KMS-11 (cell line): Measurements from ENCODE around the gene CYP2A13.
"Not testable (repeated sequence)": the region's sequence is repeated elsewhere in the genome, so short reads cannot be mapped to it uniquely, and the experiment has no call there.

Experiments used
- H2AFZ ChIP-seq: fragments of 200-600 bp; sonication (generic); 2 replicates; pipeline ENCODE4 v1.6.1; 2016; ENCODE audit warnings: antibody characterized with exemption, mixed run types, low read depth
- H3K27ac ChIP-seq: fragments of 200-600 bp; sonication (generic); 2 replicates; pipeline ENCODE4 v1.6.1; 2016; ENCODE audit warnings: mild to moderate bottlenecking, mixed run types
- H3K27me3 ChIP-seq: fragments of 200-600 bp; sonication (generic); 2 replicates; pipeline ENCODE4 v1.6.1; 2017; ENCODE audit warnings: mild to moderate bottlenecking, low read depth, mixed run types, moderate library complexity; ENCODE audit not compliant: insufficient read depth
- H3K36me3 ChIP-seq: fragments of 200-600 bp; sonication (generic); 2 replicates; pipeline ENCODE4 v1.6.1; 2017; ENCODE audit warnings: mild to moderate bottlenecking, mixed run types; ENCODE audit not compliant: insufficient read depth
- H3K4me1 ChIP-seq: fragments of 200-600 bp; sonication (generic); 2 replicates; pipeline ENCODE4 v1.6.1; 2016; ENCODE audit warnings: mild to moderate bottlenecking, low read depth, mixed run types; ENCODE audit not compliant: poor library complexity, severe bottlenecking
- H3K4me2 ChIP-seq: fragments of 200-600 bp; sonication (generic); 2 replicates; pipeline ENCODE4 v1.7.0; 2016; ENCODE audit warnings: mild to moderate bottlenecking, mixed run types
- H3K4me3 ChIP-seq: fragments of 200-600 bp; sonication (generic); IDR thresholded peaks from 2 replicates; pipeline ENCODE4 v1.6.1; 2017; ENCODE audit warnings: low read depth, low read length, mixed read lengths; ENCODE audit not compliant: insufficient read depth
- H3K79me2 ChIP-seq: fragments of 200-600 bp; sonication (generic); 2 replicates; pipeline ENCODE4 v1.6.1; 2016; ENCODE audit warnings: low read depth, mixed run types; ENCODE audit not compliant: insufficient read depth
- H3K9ac ChIP-seq: fragments of 200-600 bp; sonication (generic); 2 replicates; pipeline ENCODE4 v1.6.1; 2016; ENCODE audit warnings: mild to moderate bottlenecking, mixed run types
- H4K20me1 ChIP-seq: fragments of 200-600 bp; sonication (generic); 2 replicates; pipeline ENCODE4 v1.6.1; 2016; ENCODE audit warnings: mild to moderate bottlenecking, mixed run types; ENCODE audit not compliant: insufficient read depth
- CTCF ChIP-seq: fragments of 200-600 bp; sonication (generic); conservative IDR thresholded peaks from 2 replicates; pipeline ENCODE4 v1.6.1; 2017; ENCODE audit warnings: low read depth, mild to moderate bottlenecking, antibody characterized with exemption, low read length, moderate library complexity, mixed read lengths

The CYP2A13 gene

DNA sequence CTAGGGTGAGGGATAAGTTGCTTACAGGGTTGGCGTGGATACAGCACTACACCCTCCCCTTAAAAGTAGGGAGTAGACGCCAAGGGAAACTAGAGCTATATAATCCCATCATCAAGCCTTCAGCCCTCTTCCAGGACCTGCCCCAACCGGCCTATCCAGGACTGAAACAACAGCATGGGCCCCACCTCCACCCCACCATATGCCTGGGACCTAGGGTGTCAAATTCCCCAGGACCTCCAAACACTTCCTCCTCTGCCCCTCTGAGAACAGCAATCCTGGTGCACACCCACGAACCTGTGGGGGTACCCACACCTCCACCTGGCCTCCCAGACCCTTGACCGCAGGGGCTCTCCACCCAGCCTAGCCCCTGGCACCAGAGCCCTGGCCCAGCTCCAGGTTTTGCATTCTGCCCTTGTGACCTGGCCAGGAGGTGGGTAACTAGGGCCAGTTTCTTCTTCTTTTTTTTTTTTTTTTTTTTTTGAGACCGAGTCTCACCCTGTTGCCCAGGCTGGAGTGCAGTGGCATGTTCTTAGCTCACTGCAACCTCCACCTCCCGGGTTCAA is 24.6 kb downstream of the CYP2A13 start:
- no peak overlapping the region for H2AFZ ChIP-seq
- H3K79me2 ChIP-seq: no peaks in the 10 kb centered on the region
- no peak overlapping the region for H3K4me2 ChIP-seq
- H3K36me3 ChIP-seq: no peaks in the 10 kb centered on the region
- no peaks in the 10 kb centered on the region for H3K4me1 ChIP-seq
- H3K9ac ChIP-seq: no peak overlapping the region
- no peaks in the 10 kb centered on the region for H4K20me1 ChIP-seq
- no peaks in the 10 kb centered on the region for H3K27me3 ChIP-seq
- no peak overlapping the region for H3K27ac ChIP-seq
- no peak for TF ChIP-seq CTCF
- H3K4me3 ChIP-seq: no peak overlapping the region

- TF ChIP-seq CTCF: no peak
- Histone ChIP-seq H3K4me3 (no peak within 1 kb of the TSS), H3K27ac (no peak within 1 kb of the TSS), H3K27me3 (no peaks in the 10 kb centered on the region), H3K36me3 (no peaks in the 10 kb centered on the region), H4K20me1 (no peaks in the 10 kb centered on the region), H3K4me2 (no peak within 1 kb of the TSS), H3K4me1 (no peaks in the 10 kb centered on the region), H3K79me2 (no peaks in the 10 kb centered on the region), H3K9ac (no peak within 1 kb of the TSS), H2AFZ (no peak within 1 kb of the TSS)
Observed at GRCh38 chr19:41114132-41114531, 25.9 kb downstream of the CYP2A13 start, which contains the start of gene CYP2F1. Gene CYP2F1 (plus strand): TSS chr19:41114432. CDS start chr19:41116189, 1,757 bp downstream.

- Histone ChIP-seq H3K27me3 (no peaks in the 10 kb centered on the region), H3K9ac (no peak overlapping the region), H3K27ac (no peak overlapping the region), H3K4me2 (no peak overlapping the region), H4K20me1 (no peaks in the 10 kb centered on the region), H3K4me3 (no peak overlapping the region), H3K79me2 (no peaks in the 10 kb centered on the region), H3K36me3 (no peaks in the 10 kb centered on the region), H3K4me1 (no peaks in the 10 kb centered on the region), H2AFZ (no peak overlapping the region)
- TF ChIP-seq CTCF: no peak
Observed at GRCh38 chr19:41116261-41116660, 28.0 kb downstream of the CYP2A13 start.

GRCh38 chr19:41120929-41121911 is 33.0 kb downstream of the CYP2A13 start:
- H3K27ac ChIP-seq, H3K79me2 ChIP-seq, H3K36me3 ChIP-seq, H3K9ac ChIP-seq, H3K4me2 ChIP-seq, H2AFZ ChIP-seq, H3K4me1 ChIP-seq, H3K4me3 ChIP-seq, H4K20me1 ChIP-seq, H3K27me3 ChIP-seq: not testable (repeated sequence)

GRCh38 chr19:41122846-41123245 is 34.6 kb downstream of the CYP2A13 start:
- not testable (repeated sequence) for H3K4me1 ChIP-seq, H3K4me3 ChIP-seq, H3K4me2 ChIP-seq, H3K27me3 ChIP-seq, H3K9ac ChIP-seq, H4K20me1 ChIP-seq, H3K27ac ChIP-seq, H2AFZ ChIP-seq, H3K36me3 ChIP-seq, H3K79me2 ChIP-seq
